GM21825 (cell line): ENCODE results near the gene CIBAR2.
A peak's percentile ranks its signal among the peaks of the same experiment; 100 is the strongest.
"Not testable (repeated sequence)": the region's sequence is repeated elsewhere in the genome, so short reads cannot be mapped to it uniquely, and the experiment has no call there.

Experiments
- ATAC-seq: cut with Tn5 transposase; IDR thresholded peaks from one replicate; pipeline ENCODE4 v1.9.1; 2021; ENCODE audit warnings: mild to moderate bottlenecking, moderate library complexity; ENCODE audit not compliant: unreplicated experiment

The CIBAR2 gene

GRCh38 chr16:85128079-85128837 is 16.0 kb upstream of the CIBAR2 start:
- no peak for ATAC-seq

GRCh38 chr16:85127379-85127723 is 15.1 kb upstream of the CIBAR2 start:
- ATAC-seq, result no peak

- ATAC-seq, result no peak
Measured at GRCh38 chr16:85126705-85127378, 14.6 kb upstream of the CIBAR2 start.

GRCh38 chr16:85126394-85126704 is 14.1 kb upstream of the CIBAR2 start:
- ATAC-seq, result no peak

GRCh38 chr16:85125570-85126393 is 13.5 kb upstream of the CIBAR2 start:
- ATAC-seq, result no peak

- no peak for ATAC-seq
Measured at GRCh38 chr16:85124636-85125346, 12.5 kb upstream of the CIBAR2 start.

- no peak for ATAC-seq
Measured at GRCh38 chr16:85123891-85124635, 11.8 kb upstream of the CIBAR2 start.

GRCh38 chr16:85123441-85123840 is 11.2 kb upstream of the CIBAR2 start:
- not testable (repeated sequence) for ATAC-seq

GRCh38 chr16:85120006-85120340 is 7.7 kb upstream of the CIBAR2 start:
- no peak for ATAC-seq

GRCh38 chr16:85117418-85117817 is 5.1 kb upstream of the CIBAR2 start:
- no peak for ATAC-seq

GRCh38 chr16:85114909-85115567 is 2.8 kb upstream of the CIBAR2 start:
- peak; percentile 72 for ATAC-seq

- ATAC-seq, result no peak
Measured at GRCh38 chr16:85113913-85114312, 1.6 kb upstream of the CIBAR2 start.

GRCh38 chr16:85113168-85113733 is 979 bp upstream of the CIBAR2 start:
- no peak for ATAC-seq

- no peak for ATAC-seq
Measured at GRCh38 chr16:85111184-85111583, 1.1 kb downstream of the CIBAR2 start.

GRCh38 chr16:85110105-85110504 is 2.2 kb downstream of the CIBAR2 start:
- ATAC-seq, result no peak

- ATAC-seq, result no peak
Measured at GRCh38 chr16:85107532-85107931, 4.7 kb downstream of the CIBAR2 start.

GRCh38 chr16:85107083-85107482 is 5.2 kb downstream of the CIBAR2 start:
- no peak for ATAC-seq

GRCh38 chr16:85105475-85105874 is 6.8 kb downstream of the CIBAR2 start:
- no peak for ATAC-seq

GRCh38 chr16:85104821-85105391 is 7.4 kb downstream of the CIBAR2 start:
- no peak for ATAC-seq
